ENCODE results near the gene MYO3B. TPM values are rescaled to one million over a fixed set of nuclear protein-coding genes. Genes with fewer than 3 reads are reported as not detected.

The MYO3B gene
- total and polyA plus RNA-seq, 3 donors from 2014 or later, result 1.4 to 3.5 (median 2.5) TPM

DNA sequence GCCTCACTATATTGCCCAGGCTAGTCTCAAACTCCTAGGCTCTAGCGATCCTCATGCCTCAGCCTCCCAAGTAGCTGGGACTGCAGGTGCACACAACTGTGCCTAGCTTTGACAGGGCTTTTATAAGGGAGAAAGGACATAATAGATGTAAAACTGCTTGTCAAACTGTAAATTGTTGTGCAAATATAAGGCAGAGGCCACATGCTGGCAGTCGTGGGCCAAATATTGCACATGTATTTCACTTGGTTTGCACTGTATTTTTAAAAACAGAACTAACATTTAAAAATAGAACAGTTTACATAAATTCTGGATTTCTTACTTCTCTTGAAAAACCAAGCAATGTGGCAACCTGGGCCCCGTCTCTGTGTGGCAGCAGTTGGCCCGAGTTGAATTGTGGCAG is 31.2 kb upstream of the MYO3B start:
- no peak overlapping the region for H3K4me3 ChIP-seq

DNA sequence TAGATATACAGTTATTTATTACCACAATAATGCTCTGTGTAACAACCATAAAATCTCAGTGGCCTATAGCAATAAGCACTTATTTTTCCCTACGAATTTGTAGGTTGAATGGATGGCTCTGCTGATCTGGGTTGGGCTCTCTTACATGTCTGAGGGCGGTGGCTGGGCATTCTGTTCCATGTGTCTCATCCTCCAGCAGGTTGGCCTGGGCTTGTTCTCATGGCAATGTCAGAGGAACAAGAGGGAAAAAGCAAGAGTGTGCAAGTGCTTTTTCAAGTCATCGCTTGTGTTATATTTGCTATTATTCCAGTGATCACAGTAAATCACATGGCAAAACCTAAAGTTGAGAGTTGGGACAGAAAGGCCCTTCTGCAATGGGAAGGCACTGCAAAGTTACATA is 30.4 kb upstream of the MYO3B start:
- intact Hi-C loops (cut with DNase I; ENCODE audit: low total_unique reads), result no loop called here
- Histone ChIP-seq H3K4me1 (peaks cover 12% of the 10 kb centered on the region), H3K4me3 (no peak overlapping the region), H3K36me3 (ENCODE audit: low read depth, missing control alignments) (no peaks in the 10 kb centered on the region), H3K9me3 (no peaks in the 10 kb centered on the region), H3K27ac (no peak overlapping the region), H3K27me3 (no peaks in the 10 kb centered on the region)
- DNase-seq, result no peak
- 89% methylated on average over 3 of the region's 3 CpGs for WGBS, 2 donors
- TF ChIP-seq POLR2A (IDR thresholded peaks at IDR 0.05), result no peak
- TF ChIP-seq, protein P1, sequence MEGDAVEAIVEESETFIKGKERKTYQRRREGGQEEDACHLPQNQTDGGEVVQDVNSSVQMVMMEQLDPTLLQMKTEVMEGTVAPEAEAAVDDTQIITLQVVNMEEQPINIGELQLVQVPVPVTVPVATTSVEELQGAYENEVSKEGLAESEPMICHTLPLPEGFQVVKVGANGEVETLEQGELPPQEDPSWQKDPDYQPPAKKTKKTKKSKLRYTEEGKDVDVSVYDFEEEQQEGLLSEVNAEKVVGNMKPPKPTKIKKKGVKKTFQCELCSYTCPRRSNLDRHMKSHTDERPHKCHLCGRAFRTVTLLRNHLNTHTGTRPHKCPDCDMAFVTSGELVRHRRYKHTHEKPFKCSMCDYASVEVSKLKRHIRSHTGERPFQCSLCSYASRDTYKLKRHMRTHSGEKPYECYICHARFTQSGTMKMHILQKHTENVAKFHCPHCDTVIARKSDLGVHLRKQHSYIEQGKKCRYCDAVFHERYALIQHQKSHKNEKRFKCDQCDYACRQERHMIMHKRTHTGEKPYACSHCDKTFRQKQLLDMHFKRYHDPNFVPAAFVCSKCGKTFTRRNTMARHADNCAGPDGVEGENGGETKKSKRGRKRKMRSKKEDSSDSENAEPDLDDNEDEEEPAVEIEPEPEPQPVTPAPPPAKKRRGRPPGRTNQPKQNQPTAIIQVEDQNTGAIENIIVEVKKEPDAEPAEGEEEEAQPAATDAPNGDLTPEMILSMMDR (IDR thresholded peaks at IDR 0.05), result no peak

More for the DNA sequence above, 31.2 kb upstream of the MYO3B start:
- TF ChIP-seq POLR2A (IDR thresholded peaks at IDR 0.05), result no peak
- TF ChIP-seq, protein P1 (IDR thresholded peaks at IDR 0.05), result no peak
- H3K27me3 ChIP-seq, result no peaks in the 10 kb centered on the region
- no peaks in the 10 kb centered on the region for H3K36me3 ChIP-seq (ENCODE audit: low read depth, missing control alignments)
- no peaks in the 10 kb centered on the region for H3K9me3 ChIP-seq
- WGBS, 2 donors, result 89 to 90% methylated on average over 4 of the region's 4 CpGs
- H3K27ac ChIP-seq, result no peak overlapping the region
- H3K4me1 ChIP-seq, result peaks cover 15% of the 10 kb centered on the region
- DNase-seq, result no peak
- intact Hi-C loops (cut with DNase I; ENCODE audit: low total_unique reads), result no loop called here

DNA sequence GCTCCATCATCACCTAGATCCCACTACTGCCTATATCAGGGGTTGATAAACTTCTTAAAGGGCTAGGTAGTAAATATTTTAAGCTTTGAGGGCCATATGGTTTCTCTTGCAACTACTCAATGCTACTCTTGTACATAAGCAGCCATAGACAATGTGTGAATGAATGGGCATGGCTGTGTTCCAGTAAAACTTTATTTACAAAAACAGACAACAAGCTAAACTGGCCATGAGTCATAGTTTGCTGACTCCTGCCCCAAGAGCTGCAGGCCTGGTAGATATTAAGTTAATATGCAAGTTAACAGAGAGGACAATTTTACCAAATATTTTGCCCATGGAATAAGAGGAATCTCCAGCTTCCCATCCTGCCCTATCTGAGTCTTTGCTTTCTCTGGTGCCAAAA is 29.8 kb upstream of the MYO3B start:
- DNase-seq, result no peak
- no peak overlapping the region for H3K27ac ChIP-seq
- no peaks in the 10 kb centered on the region for H3K27me3 ChIP-seq
- H3K36me3 ChIP-seq (ENCODE audit: low read depth, missing control alignments), result no peaks in the 10 kb centered on the region
- intact Hi-C loops (cut with DNase I; ENCODE audit: low total_unique reads), result no loop called here
- no peak for TF ChIP-seq POLR2A (IDR thresholded peaks at IDR 0.05)
- TF ChIP-seq, protein P1 (IDR thresholded peaks at IDR 0.05), result no peak
- H3K9me3 ChIP-seq, result no peaks in the 10 kb centered on the region
- H3K4me3 ChIP-seq, result no peak overlapping the region
- peaks cover 6% of the 10 kb centered on the region for H3K4me1 ChIP-seq

DNA sequence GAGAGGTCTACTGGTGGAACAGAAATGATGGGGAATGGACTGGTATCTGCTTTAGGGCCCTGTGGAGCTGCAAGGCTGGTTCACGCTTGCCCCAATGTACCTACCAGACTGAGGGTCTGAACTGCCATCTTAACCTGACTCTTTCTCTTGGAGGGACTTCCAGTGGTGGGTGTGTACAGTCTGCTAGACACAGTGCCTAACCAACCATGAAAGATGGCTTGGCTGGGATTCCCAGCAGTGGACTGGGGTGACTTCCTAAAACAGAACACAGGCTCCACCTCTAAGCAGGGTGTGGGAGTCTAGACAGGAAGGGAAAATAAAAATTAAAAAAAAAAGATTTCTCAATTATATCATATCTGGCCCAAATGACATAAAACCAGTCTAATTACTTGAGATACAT is 25.5 kb upstream of the MYO3B start:
- Histone ChIP-seq H3K9me3 (no peaks in the 10 kb centered on the region), H3K27ac (no peak overlapping the region), H3K4me3 (no peak overlapping the region), H3K4me1 (no peaks in the 10 kb centered on the region), H3K36me3 (ENCODE audit: low read depth, missing control alignments) (no peaks in the 10 kb centered on the region), H3K27me3 (no peaks in the 10 kb centered on the region)
- 83 to 91% methylated on average over 1 of the region's 1 CpG for WGBS, 2 donors
- no peak for DNase-seq
- TF ChIP-seq, protein P1 (IDR thresholded peaks at IDR 0.05), result no peak
- no peak for TF ChIP-seq POLR2A (IDR thresholded peaks at IDR 0.05)
- intact Hi-C loops (cut with DNase I; ENCODE audit: low total_unique reads), result no loop called here

DNA sequence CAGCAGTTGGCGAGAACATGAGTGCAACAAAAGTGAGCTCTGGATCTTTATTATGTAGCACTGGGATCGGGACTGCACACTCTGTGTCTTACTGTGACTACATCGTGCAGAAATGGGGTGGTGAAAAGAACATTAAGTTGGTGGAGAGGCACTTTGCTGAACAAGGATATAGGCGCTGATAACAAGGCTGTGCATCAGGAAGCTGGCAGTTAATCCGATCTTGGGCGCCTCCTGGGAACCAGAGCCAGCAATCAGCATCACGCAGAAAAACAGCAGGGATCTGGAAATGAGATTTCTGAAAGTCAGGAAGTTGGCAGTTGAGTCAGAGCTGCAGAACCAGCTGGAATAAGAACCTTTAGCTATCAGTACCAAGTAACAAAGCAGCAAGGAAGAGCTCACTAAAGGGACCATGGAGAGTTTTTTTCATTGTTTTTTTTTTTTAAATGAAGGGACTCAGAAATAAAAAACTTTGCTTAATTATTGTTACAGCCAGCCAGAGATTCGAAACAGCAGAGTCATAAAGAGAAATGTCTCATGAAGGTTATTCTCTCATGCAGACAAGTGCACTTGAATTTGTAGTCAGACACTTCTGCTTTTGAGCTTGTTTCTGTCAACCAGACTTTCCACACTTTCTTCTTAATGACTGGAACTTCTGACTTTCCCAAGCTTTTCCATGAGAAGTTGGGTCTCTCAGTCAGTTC is 22.8 kb upstream of the MYO3B start:
- no peak overlapping the region for H3K27ac ChIP-seq
- 40 to 52% methylated on average over 8 of the region's 8 CpGs for WGBS, 2 donors
- DNase-seq, result no peak

More for the DNA sequence above, 22.8 kb upstream of the MYO3B start:
- Histone ChIP-seq H3K36me3 (ENCODE audit: low read depth, missing control alignments) (no peaks in the 10 kb centered on the region), H3K9me3 (no peaks in the 10 kb centered on the region), H3K27me3 (no peaks in the 10 kb centered on the region), H3K4me3 (no peak overlapping the region), H3K4me1 (no peaks in the 10 kb centered on the region)
- intact Hi-C loops (cut with DNase I; ENCODE audit: low total_unique reads), result no loop called here
- no peak for TF ChIP-seq POLR2A (IDR thresholded peaks at IDR 0.05)
- TF ChIP-seq, protein P1 (IDR thresholded peaks at IDR 0.05), result no peak
